ENCODE measurements around the gene SCUBE3.

SCUBE3 gene

DNA sequence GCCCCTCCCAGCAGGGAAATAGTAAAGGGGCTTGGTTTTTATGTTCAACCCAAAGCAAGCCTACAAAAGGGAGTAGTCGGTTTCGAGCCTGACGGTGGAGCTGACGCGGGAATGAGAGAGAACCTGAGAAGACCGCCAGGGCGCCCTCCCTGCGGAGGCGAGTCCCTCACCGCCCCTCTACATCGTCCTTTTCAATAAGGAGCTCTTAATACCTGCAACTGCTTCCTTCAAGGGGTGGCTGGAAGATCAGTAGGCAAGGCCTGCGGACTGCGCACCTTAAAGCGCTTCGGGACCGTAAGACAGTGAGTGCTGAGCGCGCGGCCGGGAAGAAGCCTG, 45.1 kb downstream of the SCUBE3 start:
- Mint-ChIP-seq H3K27me3 (no peaks in the 10 kb centered on the region), H3K27ac (peak overlapping the region; percentile 96), H3K4me1 (peaks cover 34% of the 10 kb centered on the region), H3K4me3 (peak overlapping the region; percentile 98), H3K36me3 (peaks cover under 1% of the 10 kb centered on the region), H3K9me3 (no peaks in the 10 kb centered on the region)
- peak; percentile 44 for ATAC-seq

DNA sequence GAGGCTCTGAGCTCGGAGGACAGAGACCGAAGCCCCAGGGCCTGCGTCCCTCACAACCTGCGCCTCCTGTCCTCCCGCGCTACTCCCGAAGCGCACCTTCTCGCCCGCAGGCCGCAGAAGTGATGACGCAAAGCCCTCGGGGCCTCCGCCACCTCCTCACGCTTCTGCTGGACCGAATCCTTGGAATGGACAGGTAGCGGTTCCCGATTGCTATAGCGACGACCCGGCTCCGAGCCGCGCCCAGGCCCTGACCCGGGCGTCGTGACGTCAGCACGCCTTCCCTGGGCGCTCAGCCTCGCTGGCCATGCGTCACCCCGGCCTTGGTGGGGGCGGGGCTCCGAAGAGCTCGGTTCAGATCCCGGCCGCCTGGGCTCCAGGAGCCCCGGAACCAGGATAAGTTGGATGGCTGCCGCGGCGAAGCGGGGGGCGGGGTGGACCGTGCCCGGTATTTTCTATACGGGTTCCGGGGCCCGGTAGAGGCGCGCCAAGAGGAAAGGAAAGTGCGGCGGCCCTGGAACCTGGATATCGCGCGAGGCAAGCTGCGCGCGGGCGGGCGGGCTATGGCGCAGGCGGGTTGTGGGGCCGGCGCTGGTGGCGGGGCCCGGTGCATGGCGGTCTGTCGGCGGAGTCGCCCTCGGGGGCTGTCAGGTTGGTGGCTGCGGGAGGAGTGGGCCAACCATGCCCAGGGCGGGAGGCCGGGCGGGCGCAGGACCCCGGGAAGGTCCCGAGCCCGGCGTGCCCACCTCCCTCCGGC, 45.6 kb downstream of the SCUBE3 start, which contains the start of gene ZNF76:
Gene ZNF76 (plus strand): TSS at position 542 of the 754 bp plus-strand sequence. CDS start 21,417 bp downstream, outside the sequence.
- Mint-ChIP-seq H3K9me3 (no peaks in the 10 kb centered on the region), H3K36me3 (no peaks in the 10 kb centered on the region), H3K27ac (peak within 1 kb of the TSS; percentile 96), H3K4me1 (peaks cover 40% of the 10 kb centered on the region), H3K27me3 (no peaks in the 10 kb centered on the region), H3K4me3 (peak within 1 kb of the TSS; percentile 98)
- peak; percentile 94 for ATAC-seq

DNA sequence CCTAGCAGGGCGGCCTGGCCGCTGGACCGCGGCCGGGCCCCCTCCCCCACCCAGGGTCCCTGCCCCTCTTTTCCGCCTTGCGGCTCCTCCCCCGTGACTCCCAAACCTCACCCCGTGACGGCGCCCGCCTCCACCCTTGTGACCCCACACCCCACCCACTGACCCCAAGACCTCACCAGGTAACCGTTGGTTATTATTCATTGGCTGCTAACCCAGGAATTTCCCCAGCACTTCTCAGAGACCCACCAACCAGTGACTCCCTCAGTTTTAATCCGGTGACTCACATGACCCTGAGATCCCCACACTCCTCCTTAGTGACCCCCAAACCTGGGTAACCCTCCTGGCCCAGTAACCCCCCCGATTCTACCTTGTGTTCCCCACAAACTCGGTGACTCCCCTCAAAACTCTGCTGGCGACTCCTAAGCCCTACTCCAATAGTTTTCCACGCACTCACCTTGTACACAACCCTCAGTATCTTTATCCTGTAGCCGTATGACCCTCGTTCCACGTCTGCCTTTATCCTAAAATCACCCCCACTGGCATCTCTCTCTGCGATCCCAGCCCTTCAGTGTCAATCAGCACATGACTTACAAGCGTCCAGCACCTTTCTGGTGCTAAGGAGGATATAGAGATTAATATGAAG, 46.3 kb downstream of the SCUBE3 start:
- H3K36me3 Mint-ChIP-seq, result no peaks in the 10 kb centered on the region
- H3K4me3 Mint-ChIP-seq, result peak overlapping the region; percentile 98
- H3K27ac Mint-ChIP-seq, result peak overlapping the region; percentile 96
- no peaks in the 10 kb centered on the region for H3K27me3 Mint-ChIP-seq
- ATAC-seq, result peak; percentile 84
- no peaks in the 10 kb centered on the region for H3K9me3 Mint-ChIP-seq
- H3K4me1 Mint-ChIP-seq, result peaks cover 47% of the 10 kb centered on the region

DNA sequence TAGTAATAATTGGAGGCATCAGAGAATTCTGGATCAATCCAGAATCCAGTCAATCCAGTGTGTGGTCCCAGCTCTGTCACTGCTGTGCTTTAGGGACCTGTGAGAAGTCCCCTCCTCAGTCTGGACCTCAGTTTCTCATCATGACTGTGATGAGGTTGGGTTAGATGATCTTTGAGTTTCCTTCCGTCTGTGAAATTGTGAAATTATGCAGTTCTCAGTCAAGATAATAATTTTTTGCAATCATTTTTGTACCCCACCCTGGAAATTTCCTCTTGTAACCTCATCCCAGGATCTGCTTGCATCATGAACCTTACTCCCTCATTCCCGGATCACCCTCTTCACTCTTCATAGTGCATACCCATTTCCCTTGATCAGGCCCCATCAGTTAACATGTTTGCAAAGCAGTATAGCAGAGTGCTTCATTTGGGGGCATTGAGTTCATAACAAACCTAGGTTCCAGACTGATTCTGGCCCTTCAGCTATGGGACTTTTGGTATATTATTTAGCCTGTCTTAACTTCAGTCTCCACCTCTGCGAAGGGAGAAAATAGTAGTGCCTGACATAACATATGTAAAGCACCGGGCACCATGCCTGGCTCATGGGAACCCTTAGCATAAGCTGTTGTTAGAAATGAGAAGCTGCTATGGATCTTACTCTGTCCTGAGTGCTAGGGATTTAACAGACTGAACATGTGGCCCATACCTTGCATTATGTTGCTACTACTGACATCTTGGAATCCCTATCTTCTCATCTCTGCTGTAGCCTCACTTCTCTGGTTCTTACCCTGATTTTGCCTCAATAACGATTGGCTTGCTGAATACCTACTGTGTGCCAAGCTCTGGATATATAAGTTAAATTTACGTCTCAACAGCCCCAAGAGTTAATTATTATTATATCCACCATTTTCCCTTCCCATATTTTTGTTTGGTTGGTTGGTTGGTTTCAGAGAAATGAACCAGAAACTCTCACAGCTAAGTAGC, 47.1 kb downstream of the SCUBE3 start:
- Mint-ChIP-seq H3K36me3 (peaks cover 5% of the 10 kb centered on the region), H3K27me3 (no peaks in the 10 kb centered on the region), H3K4me1 (peaks cover 55% of the 10 kb centered on the region), H3K4me3 (peak overlapping the region; percentile 98), H3K27ac (peak overlapping the region; percentile 96), H3K9me3 (no peaks in the 10 kb centered on the region)
- no peak for ATAC-seq

DNA sequence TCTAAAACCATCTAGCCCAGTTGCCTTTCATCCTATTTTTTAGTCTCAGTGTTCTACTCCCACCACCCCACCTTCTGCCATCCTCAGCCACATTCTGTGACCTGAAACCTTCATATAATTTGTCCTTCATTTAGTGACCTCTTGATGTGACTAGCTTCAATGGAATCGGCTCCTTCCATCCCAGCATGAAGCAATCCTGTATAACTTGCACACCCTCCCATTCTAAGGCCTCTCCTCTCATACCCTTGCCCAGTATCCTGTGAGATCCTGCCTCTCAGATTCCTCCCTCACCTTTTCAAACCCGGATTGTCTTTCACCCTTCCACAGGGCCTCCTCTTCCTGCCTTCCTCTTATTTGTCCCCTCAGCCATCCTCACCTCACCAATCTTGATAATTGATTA, 48.8 kb downstream of the SCUBE3 start:
- no peaks in the 10 kb centered on the region for H3K9me3 Mint-ChIP-seq
- H3K4me3 Mint-ChIP-seq, result no peak overlapping the region
- no peak for ATAC-seq
- H3K27me3 Mint-ChIP-seq, result no peaks in the 10 kb centered on the region
- H3K36me3 Mint-ChIP-seq, result peaks cover 5% of the 10 kb centered on the region
- peak overlapping the region; percentile 15 for H3K27ac Mint-ChIP-seq
- H3K4me1 Mint-ChIP-seq, result peaks cover 61% of the 10 kb centered on the region

DNA sequence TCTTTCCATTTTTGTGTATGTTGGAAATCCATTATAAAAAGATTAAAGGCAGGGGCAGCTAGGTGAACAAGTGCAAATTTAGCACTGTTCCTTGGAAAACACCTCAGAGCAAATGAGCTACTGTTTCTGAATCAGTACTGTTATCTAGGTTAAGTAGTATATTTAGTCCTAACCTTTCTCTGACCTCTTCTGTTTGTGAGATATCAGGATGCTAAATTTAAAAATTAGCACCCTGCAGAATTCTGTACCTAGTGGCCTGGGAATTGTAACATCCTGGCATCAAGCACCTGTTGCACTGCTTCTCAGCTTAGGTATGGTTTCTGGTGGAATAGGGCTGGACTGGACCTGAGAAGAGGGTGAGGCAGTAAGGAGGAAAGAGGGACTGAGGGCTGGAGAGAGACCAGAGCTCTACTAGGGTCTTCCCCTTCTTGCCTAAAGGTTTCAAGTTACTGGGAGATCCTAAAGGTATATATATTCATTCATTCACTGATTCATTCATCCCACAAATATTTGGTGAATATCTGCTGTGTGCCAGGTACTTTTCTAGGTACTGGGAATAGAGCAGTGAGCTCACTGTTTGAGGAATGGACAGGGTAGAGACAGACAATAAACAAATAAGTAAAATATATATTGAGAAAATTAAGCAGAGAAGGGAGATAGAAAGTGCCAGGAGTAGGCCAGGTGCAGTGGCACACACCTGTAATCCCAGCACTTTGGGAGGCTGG, 51.0 kb downstream of the SCUBE3 start:
- Mint-ChIP-seq H3K4me1 (peaks cover 64% of the 10 kb centered on the region), H3K36me3 (peaks cover 5% of the 10 kb centered on the region), H3K27me3 (no peaks in the 10 kb centered on the region), H3K4me3 (no peak overlapping the region), H3K27ac (peak overlapping the region; percentile 15), H3K9me3 (no peaks in the 10 kb centered on the region)
- ATAC-seq, result no peak

DNA sequence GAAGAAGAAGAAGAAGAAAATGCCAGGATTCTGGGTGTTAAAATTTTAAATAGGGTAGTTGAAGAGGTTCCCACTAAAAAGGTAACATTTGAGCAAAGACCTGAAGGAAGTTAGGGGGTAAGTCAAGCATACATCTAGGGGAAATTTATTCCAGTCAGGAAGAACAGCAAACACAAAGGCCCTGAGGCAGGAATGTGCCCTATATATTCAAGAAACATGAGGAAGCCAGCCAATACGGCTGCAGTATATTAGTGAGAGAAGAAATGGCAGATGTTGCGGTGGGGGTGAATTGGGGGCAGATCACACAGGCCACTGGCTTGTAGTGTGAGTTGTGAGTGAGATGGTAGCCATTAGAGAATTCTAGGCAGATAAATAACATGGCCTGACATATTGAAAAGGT, 51.8 kb downstream of the SCUBE3 start:
- H3K4me3 Mint-ChIP-seq, result no peak overlapping the region

DNA sequence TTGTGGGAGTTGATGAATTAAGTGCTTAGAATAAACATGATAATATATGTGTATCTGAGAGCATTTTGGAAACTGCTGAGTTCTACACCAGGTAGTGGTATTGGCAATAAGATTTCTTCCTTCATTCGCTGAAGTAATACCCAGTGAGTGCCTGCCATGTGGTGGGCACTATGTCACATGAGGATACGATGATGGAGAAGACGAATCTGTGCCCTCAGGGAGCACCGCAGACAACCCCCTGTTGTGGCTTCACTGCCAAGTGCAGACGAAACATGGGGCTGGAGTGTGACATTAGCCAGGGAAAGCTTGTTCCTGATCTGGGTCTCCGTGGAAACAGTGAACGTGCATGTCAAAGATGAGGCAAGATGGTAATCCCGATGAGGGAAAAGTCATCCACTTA, 53.7 kb downstream of the SCUBE3 start:
- Mint-ChIP-seq H3K4me1 (peaks cover 41% of the 10 kb centered on the region), H3K4me3 (no peak overlapping the region), H3K27ac (no peak overlapping the region), H3K9me3 (no peaks in the 10 kb centered on the region), H3K27me3 (no peaks in the 10 kb centered on the region), H3K36me3 (peaks cover 16% of the 10 kb centered on the region)
- no peak for ATAC-seq

More for the DNA sequence above, 51.8 kb downstream of the SCUBE3 start:
- peak overlapping the region; percentile 0 for H3K27ac Mint-ChIP-seq
- no peaks in the 10 kb centered on the region for H3K27me3 Mint-ChIP-seq
- H3K9me3 Mint-ChIP-seq, result no peaks in the 10 kb centered on the region
- H3K36me3 Mint-ChIP-seq, result peaks cover 9% of the 10 kb centered on the region
- ATAC-seq, result no peak
- H3K4me1 Mint-ChIP-seq, result peaks cover 58% of the 10 kb centered on the region

DNA sequence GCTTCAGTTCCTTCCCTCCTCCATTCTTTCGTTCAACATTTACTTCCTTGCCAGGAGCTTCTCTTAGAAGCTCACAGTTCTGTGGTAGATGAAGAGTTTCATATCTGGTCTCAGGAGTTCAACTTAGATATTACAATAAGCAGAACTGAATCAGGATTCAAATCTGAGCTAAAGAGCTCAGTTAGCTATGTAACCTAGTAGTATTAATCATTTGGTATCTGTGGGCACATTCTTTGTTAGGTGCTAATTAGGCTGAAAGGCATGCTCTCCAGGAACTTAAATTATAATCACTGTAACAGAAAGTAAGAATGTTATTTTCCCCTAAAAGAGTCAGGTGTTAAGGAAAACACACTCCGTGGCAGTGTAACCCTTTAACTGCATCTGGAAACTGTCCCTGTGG, 54.1 kb downstream of the SCUBE3 start:
- peaks cover 16% of the 10 kb centered on the region for H3K36me3 Mint-ChIP-seq
- no peak for ATAC-seq
- peaks cover 37% of the 10 kb centered on the region for H3K4me1 Mint-ChIP-seq
- no peak overlapping the region for H3K27ac Mint-ChIP-seq
- no peaks in the 10 kb centered on the region for H3K27me3 Mint-ChIP-seq
- no peak overlapping the region for H3K4me3 Mint-ChIP-seq
- H3K9me3 Mint-ChIP-seq, result no peaks in the 10 kb centered on the region

DNA sequence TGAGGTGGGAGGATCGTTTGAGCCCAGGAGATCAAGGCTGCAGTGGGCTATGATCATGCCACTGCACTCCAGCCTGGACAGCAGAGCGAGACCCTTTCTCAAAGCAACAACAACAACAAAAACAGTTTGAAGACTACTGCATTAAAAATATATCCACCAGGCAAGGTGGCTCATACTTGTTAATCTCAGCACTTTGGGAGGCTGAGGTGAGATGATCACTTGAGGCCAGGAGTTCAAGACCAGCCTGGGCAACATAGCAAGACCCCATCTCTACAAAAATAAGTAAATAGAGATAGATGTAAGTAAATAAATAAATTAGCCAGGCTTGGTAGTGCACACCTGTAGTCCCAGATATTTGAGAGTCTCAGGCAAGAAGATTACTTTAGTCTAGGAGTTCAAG, 58.2 kb downstream of the SCUBE3 start:
- H3K4me1 Mint-ChIP-seq, result peaks cover 16% of the 10 kb centered on the region
- ATAC-seq, result no peak
- peaks cover 19% of the 10 kb centered on the region for H3K36me3 Mint-ChIP-seq
- H3K27ac Mint-ChIP-seq, result no peak overlapping the region
- H3K4me3 Mint-ChIP-seq, result no peak overlapping the region
- no peaks in the 10 kb centered on the region for H3K27me3 Mint-ChIP-seq
- no peaks in the 10 kb centered on the region for H3K9me3 Mint-ChIP-seq

DNA sequence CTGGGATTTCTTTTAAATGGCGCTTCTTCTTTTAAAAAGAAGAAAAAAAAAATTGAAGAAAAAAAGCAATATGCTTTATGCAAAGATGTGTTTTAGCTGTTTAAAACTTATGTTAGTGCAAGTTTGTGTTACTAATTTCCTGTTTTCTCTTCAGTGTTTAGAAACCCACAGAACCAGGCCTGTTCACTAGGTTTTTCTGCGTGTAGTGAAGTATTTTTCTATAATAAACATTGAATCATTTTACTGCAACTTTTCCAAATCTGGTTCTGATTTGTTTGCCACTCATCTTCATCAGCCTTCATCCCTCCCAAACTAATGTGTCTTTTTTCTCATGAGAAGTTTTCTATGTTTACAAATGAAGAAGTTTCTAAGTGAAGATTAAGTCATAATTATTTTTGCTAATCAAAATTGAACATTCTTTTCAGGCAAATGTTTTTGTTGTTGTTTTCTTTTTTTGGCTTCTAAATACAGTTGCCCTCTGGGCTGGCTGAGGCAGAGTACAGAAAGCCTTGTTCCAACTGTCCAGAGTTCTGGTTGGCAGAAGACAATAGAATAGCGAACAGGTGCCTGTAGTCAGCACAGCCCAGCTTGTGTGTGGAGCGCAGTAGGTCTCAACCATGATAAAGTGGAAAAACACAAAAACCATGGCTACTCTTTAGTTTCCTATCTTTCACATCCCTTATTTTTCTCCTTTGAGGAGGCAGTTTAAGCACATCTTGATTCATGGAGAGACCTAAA, 60.2 kb downstream of the SCUBE3 start:
- no peaks in the 10 kb centered on the region for H3K27me3 Mint-ChIP-seq
- H3K9me3 Mint-ChIP-seq, result no peaks in the 10 kb centered on the region
- H3K4me1 Mint-ChIP-seq, result peaks cover 8% of the 10 kb centered on the region
- peaks cover 19% of the 10 kb centered on the region for H3K36me3 Mint-ChIP-seq
- ATAC-seq, result no peak
- H3K27ac Mint-ChIP-seq, result no peak overlapping the region
- H3K4me3 Mint-ChIP-seq, result no peak overlapping the region

DNA sequence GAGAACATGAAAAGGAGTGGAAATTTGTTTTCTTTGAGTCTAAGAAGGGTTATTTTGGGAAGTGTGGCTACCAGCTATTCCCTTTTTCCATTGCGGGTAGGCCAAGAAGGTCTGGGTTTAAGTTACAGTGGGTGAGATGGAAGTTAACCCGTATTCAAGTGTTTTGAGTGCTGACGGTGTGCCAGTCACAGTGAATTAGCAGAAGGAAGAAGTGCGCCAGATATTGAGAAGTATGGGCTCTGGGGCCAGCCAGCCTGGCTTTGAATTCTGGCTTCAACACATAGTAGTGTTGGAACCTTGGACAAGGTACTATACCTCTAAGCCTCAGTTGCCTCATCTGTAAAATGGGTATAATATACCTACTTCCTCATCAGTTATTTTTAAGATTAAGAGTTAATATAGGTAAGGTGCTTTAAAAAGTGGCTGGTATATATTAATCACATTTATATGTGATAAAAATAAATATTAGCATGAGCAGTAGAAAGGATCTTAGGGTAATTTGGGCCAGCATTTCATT, 62.0 kb downstream of the SCUBE3 start:
- Mint-ChIP-seq H3K27ac (no peak overlapping the region), H3K4me3 (no peak overlapping the region), H3K27me3 (no peaks in the 10 kb centered on the region), H3K36me3 (peaks cover 12% of the 10 kb centered on the region), H3K4me1 (peaks cover 8% of the 10 kb centered on the region), H3K9me3 (no peaks in the 10 kb centered on the region)
- ATAC-seq, result no peak

DNA sequence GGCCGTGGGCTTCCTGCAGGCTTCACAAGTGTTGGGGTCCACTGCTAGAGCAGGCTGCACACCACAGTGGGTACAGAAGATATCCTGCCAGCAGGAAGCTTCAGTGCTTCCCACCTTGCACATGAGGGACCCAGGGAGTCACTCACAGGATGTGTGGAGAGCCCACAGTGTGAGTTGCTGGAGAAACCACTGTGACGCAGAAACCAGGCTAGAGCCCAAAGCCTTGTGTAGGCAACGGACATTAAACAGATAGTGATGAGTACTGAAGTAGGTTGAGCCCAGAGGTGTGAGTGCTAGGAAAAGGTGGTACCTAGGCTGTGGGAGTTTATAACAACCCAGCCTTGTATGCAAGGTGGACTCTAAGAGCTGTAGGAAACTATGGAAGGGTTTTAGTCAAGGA, 65.0 kb downstream of the SCUBE3 start:
- Mint-ChIP-seq H3K9me3 (no peaks in the 10 kb centered on the region), H3K27ac (no peak overlapping the region), H3K4me3 (no peak overlapping the region), H3K27me3 (no peaks in the 10 kb centered on the region), H3K36me3 (peaks cover 35% of the 10 kb centered on the region), H3K4me1 (peaks cover 8% of the 10 kb centered on the region)
- no peak for ATAC-seq

DNA sequence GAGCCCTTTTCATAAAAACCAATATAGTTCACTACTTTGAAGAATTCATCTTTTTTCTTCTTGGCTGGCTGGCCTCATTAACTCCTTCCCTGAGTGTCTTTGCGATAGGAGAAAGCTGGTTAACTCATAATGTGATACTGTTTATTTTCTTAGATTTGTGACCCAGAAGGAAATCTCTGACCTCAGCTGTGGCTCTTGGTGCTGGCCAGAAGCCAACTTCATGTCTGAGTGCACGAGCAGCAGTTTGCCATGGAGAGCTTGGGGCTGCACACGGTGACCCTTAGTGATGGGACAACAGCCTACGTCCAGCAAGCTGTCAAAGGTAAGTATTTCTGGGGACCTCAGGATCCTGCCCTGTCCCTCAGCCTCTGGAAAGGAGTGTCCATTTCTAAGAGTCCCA, 67.1 kb downstream of the SCUBE3 start:
- no peak for ATAC-seq
- Mint-ChIP-seq H3K27ac (no peak overlapping the region), H3K27me3 (no peaks in the 10 kb centered on the region), H3K36me3 (peaks cover 42% of the 10 kb centered on the region), H3K4me1 (no peaks in the 10 kb centered on the region), H3K4me3 (no peak overlapping the region), H3K9me3 (no peaks in the 10 kb centered on the region)
